Bronchial epithelial cell (primary cell): ENCODE results near the gene NOX4. TPM values are rescaled to one million over a fixed set of nuclear protein-coding genes. Genes with fewer than 3 reads are reported as not detected.
A peak's percentile ranks its signal among the peaks of the same experiment; 100 is the strongest.

Experiments used
- DNase-seq: peaks from one replicate; pipeline ENCODE4 v3.0.0-alpha.2; 2010; ENCODE audit warnings: low read depth
- FAIRE-seq: peaks from 2 replicates; lab custom pipeline; 2011; peaks lifted over from hg19 to GRCh38; lab: Jason Lieb, UNC
- H3K27me3 ChIP-seq: 2 replicates; pipeline ENCODE4 v1.5.1; 2011; ENCODE audit warnings: low read length; ENCODE audit not compliant: control insufficient read depth, insufficient read depth
- H3K36me3 ChIP-seq: 2 replicates; pipeline ENCODE4 v1.5.1; 2011; ENCODE audit warnings: low read length; ENCODE audit not compliant: control insufficient read depth, insufficient read depth
- H3K4me3 ChIP-seq: 2 replicates; pipeline ENCODE4 v1.5.1; 2011; ENCODE audit warnings: mild to moderate bottlenecking, low read depth, low read length, control low read depth
- total RNA-seq: library from RNA; depleted of rRNA; stranded (reverse); fragments of >200 nt; gene quantifications from 2 replicates; pipeline ENCODE4 v1.2.1, GENCODE V29; 2014
- TF ChIP-seq, protein P1 (sequence below): IDR thresholded peaks from 2 replicates; pipeline ENCODE4 v1.5.1; 2011; ENCODE audit warnings: mild to moderate bottlenecking, moderate library complexity, low read length, control low read depth, inconsistent platforms; ENCODE audit not compliant: insufficient read depth, severe bottlenecking

NOX4 gene
- total RNA-seq, 1 donor from 2014 or later: not detected

DNA sequence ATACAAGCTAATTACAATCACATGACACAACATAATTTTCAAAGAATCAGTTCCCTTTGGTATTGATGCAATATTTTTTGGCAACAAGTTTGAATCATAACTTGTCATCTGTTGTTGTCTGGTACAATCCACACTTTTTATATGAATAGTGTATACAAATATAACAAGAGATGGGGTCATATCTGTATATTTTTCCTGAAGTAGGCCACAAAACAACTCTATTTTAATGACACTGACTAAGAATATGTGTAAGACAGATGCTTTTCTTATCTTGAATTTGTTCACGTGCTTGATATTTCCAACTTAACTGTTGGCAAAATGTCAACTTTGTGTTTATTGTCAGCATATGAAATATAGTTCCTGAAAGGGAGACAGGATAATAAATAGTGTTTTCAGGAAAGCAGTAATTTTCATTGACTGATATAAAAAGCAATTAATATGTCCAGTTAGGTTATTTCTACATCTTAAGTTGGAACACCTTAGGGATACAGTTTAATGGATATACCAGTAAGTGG, 27.9 kb downstream of the NOX4 start:
- TF ChIP-seq, protein P1, sequence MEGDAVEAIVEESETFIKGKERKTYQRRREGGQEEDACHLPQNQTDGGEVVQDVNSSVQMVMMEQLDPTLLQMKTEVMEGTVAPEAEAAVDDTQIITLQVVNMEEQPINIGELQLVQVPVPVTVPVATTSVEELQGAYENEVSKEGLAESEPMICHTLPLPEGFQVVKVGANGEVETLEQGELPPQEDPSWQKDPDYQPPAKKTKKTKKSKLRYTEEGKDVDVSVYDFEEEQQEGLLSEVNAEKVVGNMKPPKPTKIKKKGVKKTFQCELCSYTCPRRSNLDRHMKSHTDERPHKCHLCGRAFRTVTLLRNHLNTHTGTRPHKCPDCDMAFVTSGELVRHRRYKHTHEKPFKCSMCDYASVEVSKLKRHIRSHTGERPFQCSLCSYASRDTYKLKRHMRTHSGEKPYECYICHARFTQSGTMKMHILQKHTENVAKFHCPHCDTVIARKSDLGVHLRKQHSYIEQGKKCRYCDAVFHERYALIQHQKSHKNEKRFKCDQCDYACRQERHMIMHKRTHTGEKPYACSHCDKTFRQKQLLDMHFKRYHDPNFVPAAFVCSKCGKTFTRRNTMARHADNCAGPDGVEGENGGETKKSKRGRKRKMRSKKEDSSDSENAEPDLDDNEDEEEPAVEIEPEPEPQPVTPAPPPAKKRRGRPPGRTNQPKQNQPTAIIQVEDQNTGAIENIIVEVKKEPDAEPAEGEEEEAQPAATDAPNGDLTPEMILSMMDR: no peak
- no peak for FAIRE-seq
- Histone ChIP-seq H3K36me3 (no peaks in the 10 kb centered on the region), H3K27me3 (no peaks in the 10 kb centered on the region), H3K4me3 (no peak overlapping the region)
- DNase-seq: no peak

DNA sequence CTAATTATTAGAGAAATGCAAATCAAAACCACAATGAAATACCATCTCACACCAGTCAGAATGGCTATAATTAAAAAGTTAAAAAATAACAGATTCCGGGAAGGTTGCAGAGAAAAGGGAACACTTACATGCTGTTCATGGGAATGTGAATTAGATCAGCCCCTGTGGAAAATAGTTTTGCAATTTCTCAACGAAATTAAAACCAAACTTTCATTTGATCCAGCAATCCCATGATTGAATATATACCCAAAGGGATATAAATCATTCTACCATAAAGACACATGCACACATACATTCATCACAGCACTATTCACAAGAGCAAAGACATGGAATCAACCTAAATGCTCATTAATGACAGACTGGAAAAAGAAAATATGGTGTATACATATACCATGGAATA, 32.5 kb downstream of the NOX4 start:
- no peaks in the 10 kb centered on the region for H3K36me3 ChIP-seq
- TF ChIP-seq, protein P1: no peak
- no peaks in the 10 kb centered on the region for H3K27me3 ChIP-seq
- FAIRE-seq (no peak), DNase-seq (no peak)
- no peak overlapping the region for H3K4me3 ChIP-seq

DNA sequence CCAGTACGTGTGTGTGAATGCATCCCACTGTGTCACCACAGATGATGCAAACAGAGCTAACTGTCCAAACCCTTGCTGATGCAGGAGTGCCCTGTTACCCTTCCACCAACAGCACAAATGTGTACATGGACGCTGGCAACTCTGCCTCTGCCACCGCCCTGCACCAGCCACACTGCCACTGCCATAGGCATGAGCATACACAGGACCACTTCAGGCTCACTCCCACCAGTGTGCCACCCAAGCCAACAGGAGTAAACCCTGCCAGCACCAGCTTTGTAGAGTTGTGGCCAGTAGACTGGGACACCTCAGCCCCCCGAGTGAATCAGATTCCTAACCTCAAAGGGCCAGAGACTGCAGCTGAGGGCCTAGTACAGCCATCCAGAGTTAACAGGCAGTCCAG, 34.0 kb downstream of the NOX4 start:
- FAIRE-seq (peak; percentile 7), DNase-seq (no peak)
- TF ChIP-seq, protein P1: no peak
- H3K27me3 ChIP-seq: no peaks in the 10 kb centered on the region
- H3K36me3 ChIP-seq: no peaks in the 10 kb centered on the region
- H3K4me3 ChIP-seq: no peak overlapping the region

DNA sequence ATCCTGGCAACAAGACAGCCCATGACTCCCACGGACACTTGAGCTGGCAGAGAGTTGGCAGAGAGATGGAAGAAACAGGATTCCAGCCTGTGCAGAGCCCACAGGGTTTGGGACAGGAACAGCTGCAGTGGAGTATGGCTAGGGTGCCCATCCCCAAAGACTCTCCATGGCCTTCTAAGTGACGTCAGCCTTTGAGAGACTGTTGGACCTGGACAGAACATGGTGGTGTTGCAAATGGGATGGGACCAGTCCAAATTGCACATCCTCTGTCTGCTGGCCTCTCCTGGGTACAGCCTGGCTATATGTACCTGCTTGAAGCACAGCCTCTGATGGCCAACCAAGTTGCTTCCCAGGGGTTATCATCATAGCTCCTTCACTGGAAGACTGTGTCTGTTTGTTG, 34.5 kb downstream of the NOX4 start:
- FAIRE-seq: no peak
- no peak for DNase-seq
- no peaks in the 10 kb centered on the region for H3K36me3 ChIP-seq
- TF ChIP-seq, protein P1: no peak
- H3K4me3 ChIP-seq: no peak overlapping the region
- no peaks in the 10 kb centered on the region for H3K27me3 ChIP-seq

DNA sequence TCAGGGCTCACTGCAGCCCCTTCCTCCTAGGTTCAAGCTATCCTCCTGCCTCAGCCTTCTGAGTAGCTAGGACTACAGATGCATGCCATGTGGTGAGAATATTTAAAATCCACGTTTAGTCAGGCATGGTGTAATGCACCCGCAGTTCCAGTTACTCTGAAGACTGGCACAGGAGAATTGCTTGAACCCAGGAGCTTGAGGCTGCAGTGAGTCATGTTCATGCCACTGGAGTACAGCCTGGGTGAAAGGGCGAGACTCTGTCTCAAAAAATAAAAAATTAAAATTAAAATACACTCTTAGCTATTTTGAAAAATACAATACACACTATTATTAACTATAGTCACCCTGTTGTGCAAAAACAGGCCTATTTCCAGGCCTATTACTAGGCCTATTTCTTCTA, 38.4 kb downstream of the NOX4 start:
- TF ChIP-seq, protein P1: no peak

DNA sequence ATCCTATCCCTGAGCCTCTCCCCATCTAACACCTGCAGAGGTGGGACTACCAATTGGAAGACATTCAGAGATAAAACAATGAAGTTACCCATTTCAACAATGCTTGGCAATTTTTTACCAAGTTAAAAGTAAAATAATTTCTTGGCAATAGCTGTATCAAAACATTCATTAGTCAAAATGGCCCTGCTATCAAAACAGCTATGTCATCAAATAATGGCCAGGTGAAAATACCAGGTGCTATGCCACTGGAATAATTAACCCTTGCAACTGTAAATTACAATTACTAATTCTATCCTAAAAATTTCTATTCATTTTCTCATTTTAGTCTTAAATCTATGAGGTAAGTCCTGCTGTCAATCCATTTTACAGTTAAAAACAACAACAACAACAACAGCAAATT, 43.3 kb downstream of the NOX4 start:
- FAIRE-seq: no peak
- DNase-seq: no peak
- Histone ChIP-seq H3K36me3 (no peaks in the 10 kb centered on the region), H3K27me3 (no peaks in the 10 kb centered on the region), H3K4me3 (no peak overlapping the region)
- TF ChIP-seq, protein P1: no peak

More for the DNA sequence above, 38.4 kb downstream of the NOX4 start:
- no peak for DNase-seq
- no peak for FAIRE-seq
- Histone ChIP-seq H3K4me3 (no peak overlapping the region), H3K27me3 (no peaks in the 10 kb centered on the region), H3K36me3 (no peaks in the 10 kb centered on the region)
